OCI-LY1 (cell line): ENCODE results near the gene PSD2.

Source experiments
- H2AFZ ChIP-seq: fragments of 200-600 bp; sonication (generic), shearing (Covaris generic); 2 replicates; pipeline ENCODE4 v1.6.0; 2014; ENCODE audit warnings: antibody characterized with exemption, mild to moderate bottlenecking, low read length
- H3F3A ChIP-seq: fragments of 200-600 bp; sonication (generic), shearing (Covaris generic); 2 replicates; pipeline ENCODE4 v1.6.0; 2014; ENCODE audit warnings: mild to moderate bottlenecking, antibody characterized with exemption, low read length, moderate library complexity; ENCODE audit not compliant: insufficient read depth
- H3K27ac ChIP-seq: fragments of 200-600 bp; sonication (generic); 2 replicates; pipeline ENCODE4 v1.5.1; 2014; ENCODE audit warnings: low read length, mixed run types, mild to moderate bottlenecking, low read depth; ENCODE audit not compliant: poor library complexity, severe bottlenecking
- H3K27me3 ChIP-seq: fragments of 200-600 bp; sonication (generic); 2 replicates; pipeline ENCODE4 v1.6.0; 2014; ENCODE audit warnings: antibody characterized with exemption, mild to moderate bottlenecking, low read length, moderate library complexity; ENCODE audit not compliant: insufficient read depth
- H3K36me3 ChIP-seq: fragments of 200-600 bp; sonication (generic); 2 replicates; pipeline ENCODE4 v1.6.1; 2014; ENCODE audit warnings: mild to moderate bottlenecking, antibody characterized with exemption, low read length, moderate library complexity, mixed read lengths; ENCODE audit not compliant: insufficient read depth
- H3K4me1 ChIP-seq: fragments of 200-600 bp; sonication (generic); 2 replicates; pipeline ENCODE4 v1.5.1; 2014; ENCODE audit warnings: mild to moderate bottlenecking, low read length, moderate library complexity; ENCODE audit not compliant: insufficient read depth, severe bottlenecking
- H3K4me2 ChIP-seq: fragments of 200-600 bp; sonication (generic), shearing (Covaris generic); 2 replicates; pipeline ENCODE4 v1.6.1; 2014; ENCODE audit warnings: low read length
- H3K4me3 ChIP-seq: fragments of 200-600 bp; sonication (generic); 2 replicates; pipeline ENCODE4 v1.5.1; 2014; ENCODE audit warnings: low read length, low read depth, mild to moderate bottlenecking, mixed read lengths; ENCODE audit not compliant: poor library complexity, severe bottlenecking
- H3K79me2 ChIP-seq: fragments of 200-600 bp; shearing (Covaris generic); 2 replicates; pipeline ENCODE4 v1.6.1; 2016; ENCODE audit warnings: mixed run types, low read length, mixed read lengths; ENCODE audit not compliant: insufficient read depth
- H3K9ac ChIP-seq: fragments of 200-600 bp; sonication (generic), shearing (Covaris generic); 2 replicates; pipeline ENCODE4 v1.6.1; 2014; ENCODE audit warnings: mild to moderate bottlenecking, low read length, mixed read lengths
- H3K9me2 ChIP-seq: fragments of 200-600 bp; sonication (generic), shearing (Covaris generic); 2 replicates; pipeline ENCODE4 v1.6.1; 2014; ENCODE audit warnings: low read depth, mild to moderate bottlenecking, low read length, mixed read lengths
- H3K9me3 ChIP-seq: fragments of 200-600 bp; shearing (Covaris generic); 2 replicates; pipeline ENCODE4 v1.6.1; 2014; ENCODE audit warnings: low read length, mixed read lengths
- H4K20me1 ChIP-seq: fragments of 200-600 bp; sonication (generic), shearing (Covaris generic); 2 replicates; pipeline ENCODE4 v1.6.0; 2016; ENCODE audit warnings: mild to moderate bottlenecking, low read length; ENCODE audit not compliant: insufficient read depth
- CTCF ChIP-seq: fragments of 200-600 bp; sonication (generic), shearing (Covaris generic); IDR thresholded peaks from 2 replicates; pipeline ENCODE4 v1.5.1; 2017; ENCODE audit warnings: mild to moderate bottlenecking, antibody characterized with exemption, low read length, moderate library complexity, mixed read lengths
- EZH2 ChIP-seq: fragments of 200-600 bp; sonication (generic), shearing (Covaris generic); IDR thresholded peaks from 2 replicates; pipeline ENCODE4 v1.8.0; 2017; ENCODE audit warnings: borderline replicate concordance, mixed run types, mild to moderate bottlenecking, antibody characterized with exemption, low read length, moderate library complexity, mixed read lengths

Gene PSD2

GRCh38 chr5:139817970-139818369 lies 22.4 kb downstream of the PSD2 start:
- TF ChIP-seq CTCF, result no peak
- TF ChIP-seq EZH2, result no peak
- Histone ChIP-seq H3K27ac (no peak overlapping the region), H3K4me2 (no peak overlapping the region), H3K9me2 (no peaks in the 10 kb centered on the region), H4K20me1 (no peaks in the 10 kb centered on the region), H3K36me3 (no peaks in the 10 kb centered on the region; the same call in 1 of the 2 replicates), H3K4me1 (no peaks in the 10 kb centered on the region), H3K27me3 (peaks cover 6% of the 10 kb centered on the region; the same call in 1 of the 2 replicates), H3K79me2 (no peaks in the 10 kb centered on the region), H3K4me3 (no peak overlapping the region), H2AFZ (no peak overlapping the region), H3K9me3 (0 out of 2 replicates have a peak, but pooled peaks cover 3% of the 10 kb centered on the region), H3F3A (no peaks in the 10 kb centered on the region), H3K9ac (no peak overlapping the region)

- H3K4me2 ChIP-seq, result no peak overlapping the region
- 0 out of 2 replicates have a peak, but pooled peaks cover 3% of the 10 kb centered on the region for H3K9me3 ChIP-seq
- H2AFZ ChIP-seq, result no peak overlapping the region
- H3K9me2 ChIP-seq, result no peaks in the 10 kb centered on the region
- TF ChIP-seq EZH2 (no peak), CTCF (no peak)
- no peaks in the 10 kb centered on the region for H3K79me2 ChIP-seq
- H3K4me1 ChIP-seq, result no peaks in the 10 kb centered on the region
- no peak overlapping the region for H3K4me3 ChIP-seq
- no peak overlapping the region for H3K9ac ChIP-seq
- peaks cover 6% of the 10 kb centered on the region; the same call in 1 of the 2 replicates for H3K27me3 ChIP-seq
- H3K27ac ChIP-seq, result no peak overlapping the region
- H3K36me3 ChIP-seq, result no peaks in the 10 kb centered on the region; the same call in 1 of the 2 replicates
- no peaks in the 10 kb centered on the region for H4K20me1 ChIP-seq
- no peaks in the 10 kb centered on the region for H3F3A ChIP-seq
These were observed 24.5 kb downstream of the PSD2 start for GRCh38 chr5:139820130-139820529.

- no peak overlapping the region for H3K27ac ChIP-seq
- no peak for TF ChIP-seq EZH2
- no peak for TF ChIP-seq CTCF
- H3K9ac ChIP-seq, result no peak overlapping the region
- no peak overlapping the region for H3K4me2 ChIP-seq
- no peaks in the 10 kb centered on the region for H3K79me2 ChIP-seq
- H2AFZ ChIP-seq, result no peak overlapping the region
- no peaks in the 10 kb centered on the region; the same call in 1 of the 2 replicates for H3K36me3 ChIP-seq
- no peak overlapping the region for H3K4me3 ChIP-seq
- H3K9me2 ChIP-seq, result no peaks in the 10 kb centered on the region
- no peaks in the 10 kb centered on the region for H4K20me1 ChIP-seq
- peaks cover 6% of the 10 kb centered on the region; the same call in 1 of the 2 replicates for H3K27me3 ChIP-seq
- no peaks in the 10 kb centered on the region for H3K4me1 ChIP-seq
- 0 out of 2 replicates have a peak, but pooled peaks cover 3% of the 10 kb centered on the region for H3K9me3 ChIP-seq
- H3F3A ChIP-seq, result no peaks in the 10 kb centered on the region
These were observed 25.0 kb downstream of the PSD2 start for GRCh38 chr5:139820606-139821005.
